NB4 (cell line): ENCODE data around the gene DHRS3.

ENCODE experiments used
- CTCF ChIP-seq: IDR thresholded peaks from one replicate; pipeline ENCODE4 v1.5.1; 2012; ENCODE audit warnings: low read depth, low read length
- POLR2A ChIP-seq: IDR thresholded peaks from 2 replicates; pipeline ENCODE4 v1.6.1; 2011; ENCODE audit warnings: mild to moderate bottlenecking; ENCODE audit not compliant: insufficient read length; ENCODE audit errors: extremely low read depth

GRCh38 chr1:12627296-12627695 is 9.3 kb upstream of the DHRS3 start:
- TF ChIP-seq POLR2A (no peak), CTCF (no peak)
